Measurements from ENCODE around the gene KBTBD4.
"Not testable (repeated sequence)": the region's sequence is repeated elsewhere in the genome, so short reads cannot be mapped to it uniquely, and the experiment has no call there.

KBTBD4 gene

DNA sequence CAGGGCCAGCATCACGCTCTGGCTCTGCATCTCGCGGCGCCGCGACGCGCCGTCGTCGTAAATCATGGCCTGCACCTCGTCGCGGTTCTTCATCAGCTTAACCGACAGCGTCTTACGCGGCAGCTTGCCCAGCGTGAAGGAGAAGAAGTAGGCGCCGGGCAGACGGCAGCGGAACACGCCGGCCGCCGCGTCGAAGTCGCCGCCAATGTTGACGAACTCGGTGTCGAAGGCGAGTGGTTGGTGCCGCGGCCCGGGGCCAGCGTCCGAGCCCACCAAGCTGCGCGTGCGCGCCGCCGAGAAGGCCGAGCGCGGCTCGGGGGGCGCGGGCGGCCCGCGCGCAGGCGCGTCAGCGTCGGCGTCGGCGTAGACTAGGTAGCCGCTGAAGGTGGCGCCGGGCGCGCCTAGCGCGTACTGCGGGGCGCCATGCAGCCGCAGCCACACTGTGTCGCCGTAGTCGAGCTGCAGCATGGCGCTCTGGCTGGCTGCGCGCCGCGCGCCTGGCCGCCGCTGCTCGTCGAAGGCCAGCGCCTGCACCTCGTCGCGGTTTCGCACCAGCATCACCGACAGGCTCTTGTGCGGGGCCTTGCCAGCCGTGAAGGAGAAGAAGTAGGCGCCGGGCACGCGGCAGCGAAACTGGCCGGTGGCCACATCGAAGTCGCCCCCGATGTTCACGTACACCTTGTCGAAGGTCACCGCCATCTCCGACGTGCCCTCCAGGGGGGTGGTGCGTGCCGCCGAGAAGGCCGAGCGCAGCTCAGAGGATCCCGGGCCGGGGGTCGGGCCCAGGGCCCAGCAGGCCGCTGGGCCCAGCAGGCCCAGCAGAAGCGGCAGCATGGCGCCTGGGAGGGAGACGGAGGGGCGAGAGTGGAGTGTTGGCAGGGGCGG, 11.4 kb upstream of the KBTBD4 start:
- no peak for DNase-seq (ENCODE audit: low read depth in 2 of 2)

DNA sequence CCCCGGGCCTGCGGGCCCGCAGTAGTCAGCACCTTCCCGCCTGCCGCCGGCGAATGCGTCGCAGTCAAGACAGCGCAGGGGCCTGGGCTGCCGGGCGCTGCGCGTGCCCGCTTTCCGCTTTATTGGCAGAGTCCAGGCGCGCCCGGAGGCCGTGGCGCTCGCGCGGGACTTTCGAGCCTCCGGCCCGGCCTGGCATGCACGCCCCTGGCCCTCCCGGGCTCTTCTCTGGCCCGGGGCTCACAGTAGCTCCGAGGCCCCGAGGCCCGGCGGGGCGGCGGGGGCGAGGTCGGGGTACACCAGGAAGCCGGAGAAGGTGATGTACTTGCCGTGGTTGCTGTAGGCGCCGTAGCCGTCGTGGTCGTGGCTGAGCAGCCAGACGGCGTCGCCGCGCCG, 10.8 kb upstream of the KBTBD4 start:
- DNase-seq (ENCODE audit: low read depth in 2 of 2) = no peak

DNA sequence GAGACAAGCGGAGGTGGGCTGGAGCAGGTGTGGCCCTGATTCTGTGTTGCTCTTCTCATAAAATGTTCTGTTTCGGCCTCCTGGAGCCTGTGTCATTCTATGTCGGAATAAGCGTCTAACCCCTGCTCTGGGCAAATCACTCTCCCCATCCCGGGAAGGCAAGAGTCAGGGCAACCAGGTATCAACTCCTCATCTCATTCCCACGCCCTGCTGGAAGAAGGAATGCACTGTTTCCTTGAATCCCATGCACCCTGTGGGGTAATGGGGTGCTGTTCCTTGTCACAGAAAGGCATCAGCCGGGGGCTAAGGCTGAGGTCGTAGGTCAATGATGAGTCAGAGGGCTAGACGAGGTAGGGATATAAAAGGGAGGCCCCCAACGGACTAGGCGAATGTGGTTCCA, 10.3 kb upstream of the KBTBD4 start:
- no peak for DNase-seq (ENCODE audit: low read depth in 2 of 2)

DNA sequence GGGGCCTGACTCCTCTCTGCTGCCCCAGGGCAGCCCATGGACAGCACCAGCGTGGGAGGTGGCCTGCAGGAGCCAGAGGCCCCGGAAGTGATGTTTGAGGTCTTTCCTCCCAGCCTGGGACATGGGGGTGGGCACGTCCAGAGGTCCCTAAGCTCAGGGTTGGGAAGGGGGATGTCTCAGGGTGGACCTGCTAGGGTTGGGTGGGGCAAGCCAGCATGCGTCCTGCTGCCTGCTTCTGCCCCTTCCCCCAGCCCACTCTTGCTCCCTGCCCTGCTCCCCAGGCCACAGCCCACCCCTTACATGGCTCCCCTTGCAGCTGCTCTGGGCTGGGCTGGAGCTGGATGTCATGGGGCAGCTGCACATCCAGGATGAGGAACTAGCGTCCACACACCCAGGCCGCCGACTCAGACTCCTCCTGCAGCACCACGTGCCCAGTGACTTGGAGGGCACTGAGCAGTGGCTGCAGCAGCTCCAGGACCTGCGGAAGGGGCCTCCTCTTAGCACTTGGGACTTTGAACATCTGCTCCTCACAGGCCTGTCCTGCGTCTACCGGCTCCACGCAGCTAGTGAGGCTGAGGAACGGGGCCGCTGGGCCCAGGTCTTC, 9.1 kb upstream of the KBTBD4 start:
- DNase-seq (ENCODE audit: low read depth in 2 of 2) = no peak

DNA sequence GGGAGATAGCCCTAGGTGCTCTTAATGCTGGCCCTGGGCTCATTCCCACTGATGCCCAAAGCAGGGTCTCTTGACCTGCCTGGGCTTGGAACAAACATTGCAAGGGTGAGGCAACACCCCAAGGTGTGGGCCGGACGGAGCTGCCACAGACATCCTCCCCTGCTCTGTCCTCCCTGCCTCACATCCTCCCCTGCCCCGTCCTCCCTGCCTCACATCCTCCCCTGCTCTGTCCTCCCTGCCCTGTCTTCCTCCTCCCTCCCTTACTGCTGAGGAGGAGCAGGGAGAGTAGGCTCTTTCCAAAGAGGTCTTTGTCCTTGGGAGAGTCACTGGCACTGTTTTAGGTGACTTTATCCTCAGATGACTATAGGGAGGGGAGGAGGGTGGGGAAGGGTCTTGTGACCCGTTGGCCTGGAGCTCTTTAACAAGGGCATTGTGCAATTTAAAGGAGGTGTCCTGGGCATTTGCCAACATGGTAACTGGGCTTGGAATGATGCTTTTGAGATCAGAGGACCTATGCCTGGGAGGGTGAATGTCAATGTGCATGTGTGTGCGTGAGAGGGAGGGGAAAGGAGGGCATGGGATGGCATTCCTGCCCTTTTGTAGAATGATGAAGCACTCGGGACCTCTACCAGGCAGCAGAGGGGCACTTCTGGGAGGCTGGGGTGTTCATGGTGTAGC, 8.4 kb upstream of the KBTBD4 start:
- DNase-seq (ENCODE audit: low read depth in 2 of 2) = no peak

DNA sequence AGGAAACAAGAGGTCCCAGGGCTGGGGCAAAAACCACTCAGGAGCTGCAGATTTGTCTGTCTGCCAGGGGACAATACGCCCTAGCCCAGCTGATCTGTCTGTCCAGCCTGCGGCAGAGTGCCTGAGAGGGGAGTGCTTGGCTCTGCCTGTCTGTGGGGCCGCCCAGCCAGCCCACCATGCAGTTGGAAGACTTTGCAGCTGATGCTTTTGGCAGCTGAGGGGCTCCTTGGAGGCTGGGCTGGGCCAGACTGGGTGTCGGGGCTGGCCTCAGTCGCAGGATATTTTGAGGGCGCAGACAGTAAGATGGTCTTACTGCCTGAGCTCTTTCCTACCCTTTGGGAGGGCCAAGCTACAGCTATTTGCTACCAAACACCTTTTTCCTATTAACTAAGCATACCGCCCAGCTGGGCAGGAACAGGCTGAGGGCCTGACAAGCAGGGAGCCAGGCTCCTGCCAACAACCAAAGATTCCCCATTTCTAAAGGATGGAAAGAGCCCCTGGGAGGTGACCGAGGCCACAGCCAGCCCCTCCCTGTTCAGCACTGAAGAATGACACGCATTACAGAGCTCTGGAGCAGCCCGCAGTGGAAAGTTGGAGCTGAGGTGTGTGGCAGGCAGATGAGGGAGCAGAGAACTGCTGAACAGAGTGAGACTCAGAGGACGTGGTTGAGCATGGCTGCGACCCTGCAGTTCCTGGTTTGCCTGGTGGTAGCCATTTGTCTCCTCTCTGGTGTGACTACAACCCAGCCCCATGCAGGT, 7.5 kb upstream of the KBTBD4 start, which contains the start of gene FAM180B:
TSS of gene FAM180B (plus strand) at position 581 of the 758 bp plus-strand sequence. CDS start at position 672, 91 bp downstream.
- no peak for DNase-seq (ENCODE audit: low read depth in 2 of 2)

DNA sequence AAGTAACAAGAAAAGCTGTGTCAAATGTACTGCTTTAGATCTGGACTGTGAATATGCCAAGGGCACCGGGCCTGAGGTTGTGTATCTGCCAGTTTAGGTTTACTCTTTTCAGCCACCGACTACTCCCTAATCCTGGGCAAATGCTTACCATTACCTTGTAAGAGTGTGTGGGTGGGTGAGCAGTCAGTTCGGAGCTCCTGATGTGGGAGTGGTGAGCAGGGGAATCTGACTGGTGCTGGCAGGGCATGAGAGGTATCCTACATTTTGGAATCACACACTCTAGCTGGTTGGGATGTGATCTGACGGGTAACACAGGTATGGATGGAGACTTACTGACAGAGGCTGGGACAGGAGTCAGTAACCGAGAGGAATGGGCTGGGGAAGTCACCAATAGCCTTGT, 5.1 kb upstream of the KBTBD4 start:
- DNase-seq (ENCODE audit: low read depth in 2 of 2) = no peak

DNA sequence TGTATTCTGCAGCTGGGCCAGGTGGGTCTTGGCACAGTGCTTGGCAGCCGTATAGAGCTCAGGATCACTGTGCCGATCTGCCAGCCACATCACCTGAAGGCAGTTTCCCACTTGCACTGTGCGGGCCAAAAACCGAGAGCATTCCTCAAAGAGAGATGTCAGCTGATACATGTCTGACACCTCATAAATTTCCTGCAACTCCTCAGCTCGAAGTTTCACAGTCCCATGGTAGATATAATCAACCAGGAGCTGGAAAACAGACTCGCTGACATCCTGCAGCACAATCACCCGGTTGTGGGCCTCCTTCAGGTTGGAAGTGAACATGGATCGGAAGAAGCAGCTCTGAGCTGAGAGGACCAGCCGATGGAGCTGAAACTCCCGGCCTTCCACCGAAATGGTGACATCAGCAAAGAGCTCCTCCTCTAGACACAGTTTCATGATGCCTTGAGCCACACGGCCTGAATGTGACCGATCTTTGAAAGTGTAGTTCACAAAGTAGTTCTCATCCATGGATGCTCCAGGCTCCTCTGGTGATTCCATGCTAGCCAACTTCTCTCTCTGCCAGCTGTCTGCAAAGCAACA, 1.2 kb downstream of the KBTBD4 start:
- DNase-seq (ENCODE audit: low read depth in 2 of 2) = no peak

DNA sequence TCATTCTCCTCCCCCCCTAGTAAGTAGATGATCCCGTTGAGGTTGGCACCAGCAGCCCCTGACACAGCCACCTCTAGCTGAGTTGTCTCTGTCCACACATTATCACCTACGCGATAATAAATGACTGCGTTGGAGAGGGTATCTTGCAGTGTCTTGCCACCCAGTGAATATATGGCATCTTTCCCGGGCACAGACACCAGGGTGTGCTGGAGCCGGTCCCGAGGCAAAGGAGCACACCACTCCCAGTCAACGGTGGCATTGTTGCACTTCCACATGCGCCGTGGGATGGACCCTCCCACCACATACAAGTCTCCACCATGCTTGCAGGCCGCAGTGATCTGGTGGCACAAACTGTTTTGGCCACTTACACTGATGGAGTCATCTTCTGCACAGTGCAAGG, 5.4 kb downstream of the KBTBD4 start:
- DNase-seq (ENCODE audit: low read depth in 2 of 2) = no peak

DNA sequence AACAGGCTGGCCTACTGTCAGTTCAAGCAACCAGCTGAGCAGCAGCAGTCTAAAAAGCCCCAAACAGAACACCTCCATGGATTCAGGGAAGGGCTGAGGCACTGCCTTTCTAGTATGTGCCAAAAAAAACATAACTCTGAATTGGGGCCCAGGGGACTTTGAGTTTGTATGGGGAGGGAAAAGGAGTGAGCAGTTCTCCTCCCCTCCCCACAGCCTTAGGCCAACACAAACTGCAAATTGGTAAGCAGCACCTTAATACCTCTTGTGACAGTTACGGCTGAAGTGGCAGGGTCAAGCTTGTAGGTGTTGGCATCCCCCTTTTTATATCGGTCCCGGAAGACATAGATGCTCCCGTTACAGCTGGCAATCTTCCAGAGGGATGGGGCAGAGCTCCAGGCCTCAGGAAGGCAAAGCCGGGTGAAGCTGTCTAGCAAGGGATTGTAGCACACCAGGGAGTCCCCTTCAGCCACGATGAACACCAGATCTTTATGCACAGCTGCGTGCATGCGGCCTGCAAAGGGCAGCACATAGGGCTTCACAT, 6.0 kb downstream of the KBTBD4 start:
- no peak for DNase-seq (ENCODE audit: low read depth in 2 of 2)

DNA sequence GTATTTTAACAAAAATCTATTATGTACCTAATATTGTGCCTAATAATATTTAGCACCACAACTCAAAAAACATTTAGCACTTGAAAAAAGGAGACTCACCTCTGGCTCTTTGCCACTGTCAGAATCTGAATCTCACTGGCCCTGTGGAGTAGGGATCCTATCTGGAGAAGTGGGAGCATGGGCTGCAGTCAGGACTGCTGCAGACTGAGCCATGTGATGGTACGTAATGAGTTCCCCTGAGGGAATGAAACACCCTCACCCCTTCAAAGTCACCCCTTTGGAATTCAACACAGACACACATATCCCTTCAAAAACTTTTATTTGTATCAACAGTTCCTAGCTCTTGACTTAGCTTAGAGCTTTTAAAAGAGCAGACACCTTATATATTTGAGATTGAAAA, 6.9 kb downstream of the KBTBD4 start:
- DNase-seq (ENCODE audit: low read depth in 2 of 2) = no peak

DNA sequence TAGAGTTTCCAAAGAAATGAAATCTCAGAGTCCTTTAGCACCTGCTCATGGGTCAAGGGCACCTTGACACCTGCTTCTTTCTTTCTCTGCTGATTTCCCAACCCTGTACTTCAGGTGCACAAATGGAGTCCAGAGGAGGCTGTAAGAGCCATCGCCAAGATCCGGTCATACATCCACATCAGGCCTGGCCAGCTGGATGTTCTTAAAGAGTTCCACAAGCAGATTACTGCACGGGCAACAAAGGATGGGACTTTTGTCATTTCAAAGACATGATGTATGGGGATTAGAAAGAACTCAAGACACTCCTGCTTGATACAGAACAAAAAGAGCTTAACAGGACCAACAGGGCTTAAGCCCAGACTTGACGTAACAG, 7.4 kb downstream of the KBTBD4 start:
- no peak for DNase-seq (ENCODE audit: low read depth in 2 of 2)

DNA sequence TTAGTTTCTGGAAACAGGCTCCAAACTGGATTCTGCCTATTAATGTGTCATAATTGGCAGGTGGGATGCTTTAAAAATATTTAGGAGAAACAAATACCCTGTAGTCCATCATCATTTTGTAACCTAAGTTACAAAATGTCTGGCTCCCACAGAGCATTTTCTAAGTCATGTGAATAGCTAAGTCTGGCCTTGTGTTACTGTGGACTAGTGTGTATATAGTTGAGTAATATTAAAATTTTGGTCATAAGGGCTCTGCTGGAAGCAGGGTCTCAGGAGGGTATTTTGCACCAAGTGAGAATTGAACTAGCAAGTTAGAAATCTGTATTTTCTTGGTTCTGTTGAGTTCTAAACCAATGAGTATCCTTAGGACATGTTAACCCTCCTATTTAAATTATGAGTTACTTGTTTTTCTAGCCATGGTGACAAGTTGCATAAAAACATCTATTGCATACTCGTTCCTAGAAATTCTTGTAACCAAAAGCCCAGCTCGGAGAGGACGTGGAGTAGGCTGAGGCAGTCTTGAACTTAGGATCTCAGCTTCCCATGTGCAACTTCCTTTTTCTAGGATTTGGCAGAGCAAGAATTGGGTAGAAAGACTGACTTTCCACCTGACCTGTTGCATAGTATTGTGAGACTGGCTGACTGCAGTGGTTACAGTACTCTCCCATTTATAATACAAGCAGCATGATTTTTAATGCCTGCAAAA, 8.0 kb downstream of the KBTBD4 start:
- no peak for DNase-seq (ENCODE audit: low read depth in 2 of 2)

DNA sequence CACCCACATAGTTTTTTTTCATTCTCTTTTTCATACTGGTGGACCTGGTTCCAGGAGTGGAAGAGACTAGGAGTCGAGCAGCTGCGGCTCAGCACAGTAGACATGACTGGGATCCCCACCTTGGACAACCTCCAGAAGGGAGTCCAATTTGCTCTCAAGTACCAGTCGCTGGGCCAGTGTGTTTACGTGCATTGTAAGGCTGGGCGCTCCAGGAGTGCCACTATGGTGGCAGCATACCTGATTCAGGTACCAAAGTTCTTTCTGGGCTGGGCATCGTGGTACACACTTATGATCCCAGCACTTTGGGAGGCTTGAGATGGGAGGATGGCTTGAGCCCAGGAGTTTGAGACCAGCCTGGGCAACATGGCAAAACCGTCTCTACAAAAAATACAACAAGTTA, 9.1 kb downstream of the KBTBD4 start:
- DNase-seq (ENCODE audit: low read depth in 2 of 2) = no peak

DNA sequence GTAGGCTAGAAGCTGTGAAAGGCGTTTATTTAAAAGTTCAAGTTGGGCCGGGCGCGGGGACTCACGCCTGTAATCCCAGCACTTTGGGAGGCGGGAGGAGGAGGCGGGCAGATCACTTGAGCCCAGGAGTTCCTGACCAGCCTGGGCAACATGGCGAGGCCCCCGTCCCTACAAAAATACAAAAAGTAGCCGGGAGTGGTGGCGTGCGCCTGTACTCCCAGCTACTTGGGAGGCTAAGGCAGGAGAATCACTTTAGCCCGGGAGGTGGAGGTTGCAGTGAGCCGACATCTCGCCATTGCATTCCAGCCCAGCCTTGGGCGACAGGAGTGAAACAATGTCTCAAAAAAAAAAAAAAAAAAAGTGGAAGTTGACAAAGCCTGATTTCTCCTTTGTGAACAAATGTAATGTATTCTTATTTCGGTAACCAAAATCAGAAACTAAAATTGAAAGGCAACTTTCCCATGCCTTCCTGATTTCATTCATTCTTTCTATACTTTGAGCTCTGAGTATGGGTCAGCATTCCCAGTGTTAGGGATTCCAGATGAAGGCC, 12.5 kb downstream of the KBTBD4 start:
- DNase-seq (ENCODE audit: low read depth in 2 of 2) = no peak

DNA sequence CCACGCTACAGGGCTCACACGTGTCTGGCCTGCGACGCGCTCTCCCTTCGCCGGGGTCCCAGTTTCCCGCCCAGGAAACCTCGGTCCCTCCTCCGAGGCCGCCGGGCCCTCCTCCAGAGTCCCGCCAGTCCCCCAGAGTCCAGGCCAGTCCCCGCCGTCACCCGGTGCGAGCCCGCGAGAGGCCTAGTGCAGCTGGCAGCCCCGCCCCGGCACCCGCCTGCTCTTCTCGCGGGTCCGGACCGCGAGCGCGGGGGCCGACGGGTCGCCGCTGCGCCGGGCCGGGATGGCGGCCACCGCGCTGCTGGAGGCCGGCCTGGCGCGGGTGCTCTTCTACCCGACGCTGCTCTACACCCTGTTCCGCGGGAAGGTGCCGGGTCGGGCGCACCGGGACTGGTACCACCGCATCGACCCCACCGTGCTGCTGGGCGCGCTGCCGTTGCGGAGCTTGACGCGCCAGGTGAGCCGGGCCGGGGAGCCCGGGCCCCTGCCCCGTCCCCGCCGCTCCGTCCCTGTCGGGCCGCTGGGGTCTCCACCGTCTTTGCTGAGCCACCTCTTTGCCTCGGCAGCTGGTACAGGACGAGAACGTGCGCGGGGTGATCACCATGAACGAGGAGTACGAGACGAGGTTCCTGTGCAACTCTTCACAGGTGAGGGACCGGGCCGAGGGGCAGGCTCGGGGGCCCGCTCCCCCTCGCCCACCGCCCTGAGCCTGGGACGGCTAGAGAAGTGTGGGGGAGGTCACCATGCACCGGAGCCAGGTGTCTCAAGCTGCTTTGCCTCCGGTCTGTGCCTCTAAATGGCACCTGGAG, 13.2 kb downstream of the KBTBD4 start, which contains the start of gene PTPMT1:
TSS of gene PTPMT1 (plus strand) at position 260 of the 809 bp plus-strand sequence. CDS start at position 284, 24 bp downstream.
- DNase-seq (ENCODE audit: low read depth in 2 of 2) = peak; percentile 26 to 55

DNA sequence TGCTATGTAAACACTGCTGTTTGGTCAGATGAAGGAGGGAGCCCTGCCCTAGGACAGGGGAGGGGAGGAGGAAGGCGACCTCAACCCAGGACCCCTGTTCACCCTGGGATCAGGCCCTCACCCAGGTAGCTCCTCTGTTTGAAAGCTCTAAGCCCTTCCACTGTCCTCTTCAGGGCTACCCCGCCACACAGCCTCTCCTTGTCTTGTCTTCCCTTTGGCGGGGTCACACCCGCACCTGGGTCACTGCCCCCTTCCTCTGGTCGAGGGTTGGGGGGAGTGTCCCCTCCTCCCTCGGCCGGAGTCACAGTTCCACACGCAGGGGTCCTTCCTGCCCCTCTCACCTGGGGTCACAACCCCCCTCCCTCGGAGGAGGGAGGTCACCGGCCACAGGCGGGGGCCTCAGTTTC, 13.8 kb downstream of the KBTBD4 start:
- no peak for DNase-seq (ENCODE audit: low read depth in 2 of 2)

DNA sequence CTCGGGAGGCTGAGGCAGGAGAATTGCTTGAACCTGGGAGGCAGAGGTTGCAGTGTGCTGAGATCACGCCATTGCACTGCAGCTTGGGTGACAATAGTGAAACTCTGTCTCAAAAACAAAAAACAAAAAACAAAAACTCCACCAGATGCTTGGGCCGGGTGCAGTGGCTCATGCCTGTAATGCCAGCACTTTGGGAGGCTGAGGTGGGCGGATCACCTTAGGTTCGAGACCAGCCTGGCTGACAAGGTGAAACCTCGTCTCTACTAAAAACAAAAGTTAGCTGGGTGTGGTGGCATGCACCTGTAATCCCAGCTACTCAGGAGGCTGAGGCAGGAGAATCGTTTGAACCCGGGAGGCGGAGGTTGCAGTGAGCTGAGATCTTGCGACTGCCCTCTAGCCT, 14.4 kb downstream of the KBTBD4 start:
- DNase-seq (ENCODE audit: low read depth in 2 of 2) = not testable (repeated sequence)

DNA sequence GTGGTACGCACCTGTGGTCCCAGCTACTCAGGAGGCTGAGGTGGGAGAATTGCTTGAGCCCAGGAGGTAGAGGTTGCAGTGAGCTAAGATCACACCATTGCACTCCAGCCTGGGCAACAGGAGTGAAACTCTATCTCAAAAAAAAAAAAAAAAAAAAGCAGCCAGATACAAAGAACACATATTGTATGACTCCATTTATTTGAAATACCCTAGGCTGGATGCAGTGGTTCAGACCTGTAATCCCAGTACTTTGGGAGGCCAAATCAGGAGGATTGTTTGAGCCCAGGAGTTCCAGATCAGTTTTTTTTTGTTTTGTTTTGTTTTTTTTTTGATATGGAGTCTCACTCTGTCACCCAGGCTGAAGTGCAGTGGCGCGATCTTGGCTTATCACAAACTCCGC, 16.4 kb downstream of the KBTBD4 start:
- DNase-seq (ENCODE audit: low read depth in 2 of 2) = not testable (repeated sequence)
